Suprapubic skin (tissue), 4 donors: ENCODE results near the gene RIPOR3. TPM values are rescaled to one million over a fixed set of nuclear protein-coding genes. Genes with fewer than 3 reads are reported as not detected.
A peak's percentile ranks its signal among the peaks of the same experiment; 100 is the strongest.

Experiments
- DNase-seq, 2 donors: peaks; one replicate each; pipeline ENCODE4 v3.0.0-alpha.2; 2019; ENCODE audit warnings: low spot score in 2 of 2
- H3K27ac ChIP-seq: fragments of 200-600 bp; sonication (generic); one replicate; pipeline ENCODE4 v1.5.1; 2019
- H3K27me3 ChIP-seq: fragments of 200-600 bp; sonication (generic); one replicate; pipeline ENCODE4 v1.5.1; 2019
- H3K36me3 ChIP-seq: fragments of 200-600 bp; sonication (generic); one replicate; pipeline ENCODE4 v1.5.1; 2019
- H3K4me1 ChIP-seq: fragments of 200-600 bp; sonication (generic); one replicate; pipeline ENCODE4 v1.5.1; 2019
- H3K4me3 ChIP-seq: fragments of 200-600 bp; sonication (generic); one replicate; pipeline ENCODE4 v1.5.1; 2019; ENCODE audit warnings: mild to moderate bottlenecking
- H3K9me3 ChIP-seq: fragments of 200-600 bp; sonication (generic); one replicate; pipeline ENCODE4 v1.5.1; 2019
- EP300 ChIP-seq: sonication (generic); formaldehyde crosslinking; IDR thresholded peaks from one replicate; pipeline ENCODE4 v1.6.1; 2017; ENCODE audit warnings: antibody characterized with exemption
- POLR2A ChIP-seq, 2 donors: fragments of 450-650 bp; IDR thresholded peaks; one replicate each; pipeline ENCODE4 v1.6.1; 2017; ENCODE audit warnings: antibody characterized with exemption in 2 of 2, mild to moderate bottlenecking in 2 of 2, moderate library complexity in 2 of 2
- POLR2AphosphoS5 ChIP-seq, 3 donors: sonication (generic); formaldehyde crosslinking; IDR thresholded peaks; one replicate each; pipeline ENCODE4 v1.6.1; 2017; ENCODE audit warnings: antibody characterized with exemption in 3 of 3
- WGBS: methylation state at CpG from one replicate; pipeline ENCODE4 v1.1.5; 2018; 5-methylcytosine and 5-hydroxymethylcytosine counted together
- total RNA-seq, 4 donors: library from RNA; depleted of rRNA; stranded (reverse); fragments of >200 nt; gene quantifications; one replicate each; pipeline ENCODE4 v1.1.0, GENCODE V29; 2016
- TF ChIP-seq, protein P1 (sequence below), 2 donors: fragments of 200-600 bp in 1 of 2; fragments of 450-650 bp in 1 of 2; sonication (generic) in 1 of 2; IDR thresholded peaks; one replicate each; pipeline ENCODE4 v1.5.1; 2016 to 2019; ENCODE audit warnings: antibody characterized with exemption in 2 of 2, mild to moderate bottlenecking in 1 of 2, moderate library complexity in 1 of 2

RIPOR3 gene
- total RNA-seq, 4 donors from 2014 or later: 3.3 to 10.1 (median 5.3) TPM

DNA sequence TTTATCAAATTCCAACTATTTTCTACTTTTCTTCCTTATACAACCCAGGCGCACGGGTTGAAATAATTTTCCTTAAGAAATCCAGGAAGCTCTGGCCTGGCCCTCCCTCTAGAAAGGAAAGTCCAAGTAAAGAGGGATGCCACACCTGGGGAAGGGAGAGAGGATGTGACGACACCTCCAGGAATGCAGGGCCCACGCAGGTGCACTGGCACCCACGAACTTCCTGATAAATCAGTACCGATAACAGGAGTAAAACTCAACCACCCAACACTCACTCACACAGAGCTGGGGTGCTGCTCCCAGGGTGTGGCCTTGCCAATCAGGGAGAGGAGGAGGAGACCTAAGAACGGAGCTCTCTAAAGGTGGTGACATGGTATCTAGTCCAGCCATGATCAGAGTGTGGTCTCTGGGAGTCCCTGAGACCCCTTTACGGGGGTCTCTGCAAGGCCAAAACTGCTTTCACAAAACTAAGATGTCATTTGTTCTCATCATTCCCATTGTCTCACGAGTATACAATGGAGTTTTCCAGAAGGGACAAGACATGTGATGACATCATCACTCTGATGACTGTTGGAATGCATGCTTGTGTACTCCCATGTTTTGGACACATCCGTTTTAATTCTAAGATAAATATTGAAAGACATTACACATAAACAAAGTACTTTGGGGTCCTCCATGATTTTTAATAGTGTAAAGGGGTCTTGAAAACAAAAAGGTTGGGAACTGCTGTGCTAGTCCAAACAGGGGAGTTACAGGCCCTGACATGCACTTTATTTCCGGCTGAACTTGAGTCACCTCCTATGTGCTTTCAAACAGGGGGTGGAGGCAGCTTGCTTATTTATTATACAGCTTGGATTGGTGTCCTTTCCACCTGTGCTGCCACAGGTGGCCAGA, 37.9 kb upstream of the RIPOR3 start:
- Histone ChIP-seq H3K27ac (peak overlapping the region; percentile 76), H3K4me3 (no peak overlapping the region), H3K4me1 (peaks cover 49% of the 10 kb centered on the region), H3K36me3 (no peaks in the 10 kb centered on the region), H3K27me3 (no peaks in the 10 kb centered on the region), H3K9me3 (no peaks in the 10 kb centered on the region)
- WGBS: 62% methylated on average over 11 of the region's 11 CpGs
- no peak for DNase-seq
- TF ChIP-seq POLR2A (IDR thresholded peaks at IDR 0.05): no peak
- TF ChIP-seq, protein P1, sequence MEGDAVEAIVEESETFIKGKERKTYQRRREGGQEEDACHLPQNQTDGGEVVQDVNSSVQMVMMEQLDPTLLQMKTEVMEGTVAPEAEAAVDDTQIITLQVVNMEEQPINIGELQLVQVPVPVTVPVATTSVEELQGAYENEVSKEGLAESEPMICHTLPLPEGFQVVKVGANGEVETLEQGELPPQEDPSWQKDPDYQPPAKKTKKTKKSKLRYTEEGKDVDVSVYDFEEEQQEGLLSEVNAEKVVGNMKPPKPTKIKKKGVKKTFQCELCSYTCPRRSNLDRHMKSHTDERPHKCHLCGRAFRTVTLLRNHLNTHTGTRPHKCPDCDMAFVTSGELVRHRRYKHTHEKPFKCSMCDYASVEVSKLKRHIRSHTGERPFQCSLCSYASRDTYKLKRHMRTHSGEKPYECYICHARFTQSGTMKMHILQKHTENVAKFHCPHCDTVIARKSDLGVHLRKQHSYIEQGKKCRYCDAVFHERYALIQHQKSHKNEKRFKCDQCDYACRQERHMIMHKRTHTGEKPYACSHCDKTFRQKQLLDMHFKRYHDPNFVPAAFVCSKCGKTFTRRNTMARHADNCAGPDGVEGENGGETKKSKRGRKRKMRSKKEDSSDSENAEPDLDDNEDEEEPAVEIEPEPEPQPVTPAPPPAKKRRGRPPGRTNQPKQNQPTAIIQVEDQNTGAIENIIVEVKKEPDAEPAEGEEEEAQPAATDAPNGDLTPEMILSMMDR (IDR thresholded peaks at IDR 0.05): no peak
- TF ChIP-seq EP300: no peak
- TF ChIP-seq POLR2AphosphoS5 (IDR thresholded peaks at IDR 0.05): no peak

GRCh38 chr20:50728486-50728980, 37.2 kb upstream of the RIPOR3 start:
- WGBS: 86% methylated on average over 4 of the region's 4 CpGs
- Histone ChIP-seq H3K27me3 (no peaks in the 10 kb centered on the region), H3K27ac (peak overlapping the region; percentile 76), H3K9me3 (no peaks in the 10 kb centered on the region), H3K4me1 (peaks cover 47% of the 10 kb centered on the region), H3K36me3 (no peaks in the 10 kb centered on the region), H3K4me3 (no peak overlapping the region)
- DNase-seq: no peak
- no peak for TF ChIP-seq POLR2AphosphoS5 (IDR thresholded peaks at IDR 0.05)
- no peak for TF ChIP-seq POLR2A (IDR thresholded peaks at IDR 0.05)
- no peak for TF ChIP-seq EP300
- TF ChIP-seq, protein P1 (IDR thresholded peaks at IDR 0.05): no peak

GRCh38 chr20:50727792-50728485, 36.6 kb upstream of the RIPOR3 start:
- no peak for DNase-seq
- WGBS: 82% methylated on average over 8 of the region's 8 CpGs
- peak overlapping the region; percentile 76 for H3K27ac ChIP-seq

DNA sequence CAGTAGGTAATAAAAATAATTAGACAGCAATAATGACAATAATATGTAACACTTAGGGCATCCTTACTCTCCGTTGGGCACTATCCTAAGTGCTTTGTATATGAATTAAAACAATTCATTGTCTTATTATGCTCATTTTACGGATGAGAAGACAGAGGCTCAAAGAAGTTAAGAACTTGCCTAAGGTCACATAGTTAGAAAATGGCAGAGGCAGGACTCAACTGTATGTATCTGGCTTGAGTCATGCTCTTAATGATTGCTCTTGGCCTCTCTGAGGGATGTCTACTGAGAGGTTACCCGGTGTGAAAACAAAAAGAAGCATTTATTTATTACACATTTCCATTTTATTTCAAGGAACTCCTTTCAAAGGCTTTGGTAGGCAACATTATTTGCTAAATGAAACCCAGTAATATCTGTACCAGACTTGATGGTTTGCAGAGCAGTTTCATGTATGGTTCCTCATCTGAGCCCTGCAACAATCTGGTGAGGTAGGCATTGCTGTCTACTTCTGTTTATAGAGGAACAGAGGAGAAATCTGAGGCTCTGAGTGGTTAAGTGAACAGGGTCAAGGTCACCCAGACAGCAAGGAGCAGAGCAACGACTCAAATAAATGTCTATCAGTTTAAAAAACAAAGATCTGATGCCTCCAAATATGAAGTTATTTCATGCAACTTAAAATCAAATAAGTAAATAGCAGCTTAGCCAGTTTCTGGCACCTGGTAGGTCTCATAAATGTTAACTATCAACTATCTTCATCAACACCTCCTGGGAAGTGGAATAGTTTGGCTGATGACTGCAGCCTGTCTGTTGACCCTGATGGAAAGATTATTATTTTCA, 35.8 kb upstream of the RIPOR3 start:
- WGBS: 76% methylated on average over 4 of the region's 4 CpGs
- H3K27ac ChIP-seq: peak overlapping the region; percentile 54
- H3K36me3 ChIP-seq: no peaks in the 10 kb centered on the region
- no peak overlapping the region for H3K4me3 ChIP-seq
- no peaks in the 10 kb centered on the region for H3K27me3 ChIP-seq
- no peak for TF ChIP-seq EP300
- no peak for TF ChIP-seq POLR2AphosphoS5 (IDR thresholded peaks at IDR 0.05)
- TF ChIP-seq, protein P1 (IDR thresholded peaks at IDR 0.05): no peak
- no peak for TF ChIP-seq POLR2A (IDR thresholded peaks at IDR 0.05)
- peaks cover 38% of the 10 kb centered on the region for H3K4me1 ChIP-seq
- H3K9me3 ChIP-seq: no peaks in the 10 kb centered on the region
- no peak for DNase-seq

More at GRCh38 chr20:50727792-50728485, 36.6 kb upstream of the RIPOR3 start:
- Histone ChIP-seq H3K9me3 (no peaks in the 10 kb centered on the region), H3K27me3 (no peaks in the 10 kb centered on the region), H3K4me3 (no peak overlapping the region), H3K4me1 (peaks cover 41% of the 10 kb centered on the region), H3K36me3 (no peaks in the 10 kb centered on the region)
- TF ChIP-seq, protein P1 (IDR thresholded peaks at IDR 0.05): no peak
- TF ChIP-seq POLR2A (IDR thresholded peaks at IDR 0.05) (no peak), POLR2AphosphoS5 (IDR thresholded peaks at IDR 0.05) (no peak), EP300 (no peak)
